IPS-15b (cell line): ENCODE data around the gene SCNN1G.

ENCODE experiments used
- H3K27me3 ChIP-seq: one replicate; pipeline ENCODE4 v1.6.1; 2013; ENCODE audit warnings: low read length; ENCODE audit not compliant: control insufficient read depth, insufficient read depth
- H3K36me3 ChIP-seq: one replicate; pipeline ENCODE4 v1.6.1; 2013; ENCODE audit warnings: low read length; ENCODE audit not compliant: control insufficient read depth, insufficient read depth
- H3K4me1 ChIP-seq: one replicate; pipeline ENCODE4 v1.6.1; 2013; ENCODE audit warnings: mild to moderate bottlenecking, low read length; ENCODE audit not compliant: control insufficient read depth, insufficient read depth
- H3K4me3 ChIP-seq: one replicate; pipeline ENCODE4 v1.5.1; 2013; ENCODE audit warnings: low read depth, low read length
- H3K9ac ChIP-seq: one replicate; pipeline ENCODE4 v1.6.1; 2013; ENCODE audit warnings: low read depth, mild to moderate bottlenecking, low read length
- H3K9me3 ChIP-seq: one replicate; pipeline ENCODE4 v1.6.1; 2013; ENCODE audit warnings: mild to moderate bottlenecking, low read length; ENCODE audit not compliant: control insufficient read depth, insufficient read depth

SCNN1G gene

GRCh38 chr16:23156110-23156509 lies 26.4 kb upstream of the SCNN1G start:
- Histone ChIP-seq H3K4me1 (peaks cover 2% of the 10 kb centered on the region), H3K9ac (no peak overlapping the region), H3K9me3 (no peaks in the 10 kb centered on the region), H3K4me3 (no peak overlapping the region), H3K36me3 (no peaks in the 10 kb centered on the region), H3K27me3 (no peaks in the 10 kb centered on the region)

- Histone ChIP-seq H3K4me3 (no peak overlapping the region), H3K9me3 (no peaks in the 10 kb centered on the region), H3K27me3 (no peaks in the 10 kb centered on the region), H3K9ac (no peak overlapping the region), H3K4me1 (peaks cover 2% of the 10 kb centered on the region), H3K36me3 (no peaks in the 10 kb centered on the region)
Measured at GRCh38 chr16:23156946-23157460, 25.5 kb upstream of the SCNN1G start.

- Histone ChIP-seq H3K36me3 (no peaks in the 10 kb centered on the region), H3K4me1 (peaks cover 2% of the 10 kb centered on the region), H3K4me3 (no peak overlapping the region), H3K9ac (no peak overlapping the region), H3K27me3 (no peaks in the 10 kb centered on the region), H3K9me3 (no peaks in the 10 kb centered on the region)
Measured at GRCh38 chr16:23158114-23158513, 24.4 kb upstream of the SCNN1G start.

GRCh38 chr16:23160082-23160481 lies 22.5 kb upstream of the SCNN1G start:
- H3K4me3 ChIP-seq = no peak overlapping the region
- no peaks in the 10 kb centered on the region for H3K9me3 ChIP-seq
- H3K36me3 ChIP-seq = no peaks in the 10 kb centered on the region
- no peak overlapping the region for H3K9ac ChIP-seq
- H3K27me3 ChIP-seq = no peaks in the 10 kb centered on the region
- H3K4me1 ChIP-seq = peaks cover 2% of the 10 kb centered on the region

- no peaks in the 10 kb centered on the region for H3K36me3 ChIP-seq
Measured at GRCh38 chr16:23160574-23160973, 22.0 kb upstream of the SCNN1G start.

GRCh38 chr16:23163921-23164320 lies 18.6 kb upstream of the SCNN1G start:
- peaks cover 2% of the 10 kb centered on the region for H3K4me1 ChIP-seq
- no peaks in the 10 kb centered on the region for H3K9me3 ChIP-seq
- H3K9ac ChIP-seq = no peak overlapping the region
- no peaks in the 10 kb centered on the region for H3K27me3 ChIP-seq
- no peak overlapping the region for H3K4me3 ChIP-seq
- H3K36me3 ChIP-seq = no peaks in the 10 kb centered on the region

More at GRCh38 chr16:23160574-23160973, 22.0 kb upstream of the SCNN1G start:
- H3K9me3 ChIP-seq = no peaks in the 10 kb centered on the region
- H3K9ac ChIP-seq = no peak overlapping the region
- H3K4me3 ChIP-seq = no peak overlapping the region
- no peaks in the 10 kb centered on the region for H3K27me3 ChIP-seq
- H3K4me1 ChIP-seq = peaks cover 2% of the 10 kb centered on the region

GRCh38 chr16:23164736-23165135 lies 17.8 kb upstream of the SCNN1G start:
- Histone ChIP-seq H3K27me3 (no peaks in the 10 kb centered on the region), H3K9ac (no peak overlapping the region), H3K36me3 (no peaks in the 10 kb centered on the region), H3K4me3 (no peak overlapping the region), H3K4me1 (peaks cover 2% of the 10 kb centered on the region), H3K9me3 (no peaks in the 10 kb centered on the region)

- H3K4me1 ChIP-seq = no peaks in the 10 kb centered on the region
- no peaks in the 10 kb centered on the region for H3K27me3 ChIP-seq
- no peak overlapping the region for H3K9ac ChIP-seq
- no peaks in the 10 kb centered on the region for H3K9me3 ChIP-seq
- H3K36me3 ChIP-seq = no peaks in the 10 kb centered on the region
- no peak overlapping the region for H3K4me3 ChIP-seq
Measured at GRCh38 chr16:23172583-23172982, 10.0 kb upstream of the SCNN1G start.

- Histone ChIP-seq H3K9ac (no peak overlapping the region), H3K4me1 (no peaks in the 10 kb centered on the region), H3K36me3 (no peaks in the 10 kb centered on the region), H3K27me3 (no peaks in the 10 kb centered on the region), H3K4me3 (no peak overlapping the region), H3K9me3 (no peaks in the 10 kb centered on the region)
Measured at GRCh38 chr16:23172994-23173393, 9.6 kb upstream of the SCNN1G start.

GRCh38 chr16:23174622-23175021 lies 7.9 kb upstream of the SCNN1G start:
- Histone ChIP-seq H3K4me1 (no peaks in the 10 kb centered on the region), H3K4me3 (no peak overlapping the region), H3K36me3 (no peaks in the 10 kb centered on the region), H3K9me3 (no peaks in the 10 kb centered on the region), H3K27me3 (no peaks in the 10 kb centered on the region), H3K9ac (no peak overlapping the region)

- Histone ChIP-seq H3K27me3 (no peaks in the 10 kb centered on the region), H3K36me3 (no peaks in the 10 kb centered on the region), H3K4me3 (no peak overlapping the region), H3K9ac (no peak overlapping the region), H3K4me1 (no peaks in the 10 kb centered on the region), H3K9me3 (no peaks in the 10 kb centered on the region)
Measured at GRCh38 chr16:23175651-23176050, 6.9 kb upstream of the SCNN1G start.

GRCh38 chr16:23181506-23181905 lies 1.0 kb upstream of the SCNN1G start:
- peaks cover 8% of the 10 kb centered on the region for H3K4me1 ChIP-seq

More at GRCh38 chr16:23181506-23181905, 1.0 kb upstream of the SCNN1G start:
- H3K36me3 ChIP-seq = no peaks in the 10 kb centered on the region
- H3K9ac ChIP-seq = no peak overlapping the region
- no peak overlapping the region for H3K4me3 ChIP-seq
- peaks cover 22% of the 10 kb centered on the region for H3K27me3 ChIP-seq
- H3K9me3 ChIP-seq = no peaks in the 10 kb centered on the region
